Upper lobe of right lung (tissue), 1 donor: Measurements from ENCODE around the gene SERGEF. TPM values are rescaled to one million over a fixed set of nuclear protein-coding genes. Genes with fewer than 3 reads are reported as not detected.

Experiments used
- ATAC-seq: fragments of 200-7000 bp; cut with Tn5 transposase; one replicate; pipeline ENCODE4 v1.9.1; 2020; ENCODE audit warnings: mild to moderate bottlenecking, moderate library complexity
- DNase-seq: peaks from one replicate; pipeline ENCODE4 v3.0.0-alpha.2; 2020
- H3K27ac ChIP-seq: fragments of 200-600 bp; one replicate; pipeline ENCODE4 v1.8.0; 2022
- H3K27me3 ChIP-seq: fragments of 200-600 bp; one replicate; pipeline ENCODE4 v1.8.0; 2022; ENCODE audit warnings: mild to moderate bottlenecking
- H3K36me3 ChIP-seq: fragments of 200-600 bp; one replicate; pipeline ENCODE4 v1.8.0; 2022
- H3K4me1 ChIP-seq: fragments of 200-600 bp; one replicate; pipeline ENCODE4 v1.8.0; 2022
- H3K4me3 ChIP-seq: fragments of 200-600 bp; one replicate; pipeline ENCODE4 v1.8.0; 2022; ENCODE audit warnings: mild to moderate bottlenecking
- H3K9me3 ChIP-seq: fragments of 200-600 bp; one replicate; pipeline ENCODE4 v1.8.0; 2022
- CTCF ChIP-seq: fragments of 200-600 bp; IDR thresholded peaks from one replicate; pipeline ENCODE4 v1.8.0; 2022; ENCODE audit warnings: antibody characterized with exemption
- intact Hi-C: fragments of 100-400 bp; cut with DNase I; formaldehyde crosslinking; loops from one replicate; pipeline ENCODE4 v1.11.0; 2022
- total RNA-seq: library from RNA; stranded (reverse); fragmentation: NEBNext Ultra II Directional; extraction: Animal tissue kit (Norgen Biotek cat#: 25700); gene quantifications from one replicate; pipeline ENCODE4 v1.2.1, GENCODE V29; 2021
- donor health status: DM: no; HTN: yes; CAD: no; lungs with severe emphysema.

Gene SERGEF
- total RNA-seq, 1 donor from 2014 or later, result 37.6 TPM

GRCh38 chr11:17986007-17986710 lies 26.7 kb downstream of the SERGEF start:
- H3K36me3 ChIP-seq, result peaks cover 43% of the 10 kb centered on the region
- peak; percentile 19 for ATAC-seq
- no peaks in the 10 kb centered on the region for H3K9me3 ChIP-seq
- no peak for DNase-seq
- no peaks in the 10 kb centered on the region for H3K4me1 ChIP-seq
- no peak overlapping the region for H3K27ac ChIP-seq
- TF ChIP-seq CTCF, result no peak
- no peak overlapping the region for H3K4me3 ChIP-seq
- intact Hi-C loops, result loop anchor here (10.0 kb wide), 1 partner anchor 381 kb away; no protein-coding TSS in a partner anchor
- no peaks in the 10 kb centered on the region for H3K27me3 ChIP-seq

- peaks cover 43% of the 10 kb centered on the region for H3K36me3 ChIP-seq
- no peak for DNase-seq
These were observed 27.3 kb downstream of the SERGEF start for GRCh38 chr11:17985517-17985916.

GRCh38 chr11:17983569-17983968 lies 29.3 kb downstream of the SERGEF start:
- no peak for TF ChIP-seq CTCF
- ATAC-seq (no peak), DNase-seq (no peak)
- Histone ChIP-seq H3K9me3 (no peaks in the 10 kb centered on the region), H3K4me1 (no peaks in the 10 kb centered on the region), H3K27me3 (no peaks in the 10 kb centered on the region), H3K27ac (no peak overlapping the region), H3K4me3 (no peak overlapping the region), H3K36me3 (peaks cover 41% of the 10 kb centered on the region)
- intact Hi-C loops, result loop anchor here (10.0 kb wide), 1 partner anchor 379 kb away; no protein-coding TSS in a partner anchor

More at GRCh38 chr11:17985517-17985916, 27.3 kb downstream of the SERGEF start:
- TF ChIP-seq CTCF, result no peak
- Histone ChIP-seq H3K4me1 (no peaks in the 10 kb centered on the region), H3K9me3 (no peaks in the 10 kb centered on the region), H3K27me3 (no peaks in the 10 kb centered on the region), H3K4me3 (no peak overlapping the region), H3K27ac (no peak overlapping the region)
- intact Hi-C loops, result loop anchor here (10.0 kb wide), 1 partner anchor 381 kb away; no protein-coding TSS in a partner anchor
- peak; percentile 37 for ATAC-seq

GRCh38 chr11:17979770-17980371 lies 33.0 kb downstream of the SERGEF start:
- ATAC-seq (peak; percentile 82), DNase-seq (no peak)
- peak; percentile 94 for TF ChIP-seq CTCF
- Histone ChIP-seq H3K4me1 (no peaks in the 10 kb centered on the region), H3K27ac (no peak overlapping the region), H3K9me3 (no peaks in the 10 kb centered on the region), H3K27me3 (no peaks in the 10 kb centered on the region), H3K36me3 (peaks cover 8% of the 10 kb centered on the region), H3K4me3 (no peak overlapping the region)
- intact Hi-C loops, result loop anchor here (2.0 to 10.0 kb wide), 2 partner anchors 247 to 375 kb away; no protein-coding TSS in a partner anchor

GRCh38 chr11:17978553-17979287 lies 34.1 kb downstream of the SERGEF start:
- DNase-seq (no peak), ATAC-seq (peak; percentile 74)
- TF ChIP-seq CTCF, result peak; percentile 47
- Histone ChIP-seq H3K27me3 (no peaks in the 10 kb centered on the region), H3K36me3 (peaks cover 5% of the 10 kb centered on the region), H3K27ac (no peak overlapping the region), H3K9me3 (no peaks in the 10 kb centered on the region), H3K4me1 (no peaks in the 10 kb centered on the region), H3K4me3 (no peak overlapping the region)
- intact Hi-C loops, result loop anchor here (2.0 kb wide), 1 partner anchor 246 kb away; no protein-coding TSS in a partner anchor
